ENCODE data around the gene DNAJC16.
A peak's percentile ranks its signal among the peaks of the same experiment; 100 is the strongest.
"Not testable (repeated sequence)": the region's sequence is repeated elsewhere in the genome, so short reads cannot be mapped to it uniquely, and the experiment has no call there.

DNAJC16 gene

GRCh38 chr1:15507278-15507677 lies 19.4 kb upstream of the DNAJC16 start:
- DNase-seq (no peak), ATAC-seq (no peak)

GRCh38 chr1:15508700-15509487 lies 17.8 kb upstream of the DNAJC16 start:
- ATAC-seq (no peak), DNase-seq (no peak)

GRCh38 chr1:15509586-15509985 lies 17.1 kb upstream of the DNAJC16 start:
- ATAC-seq (no peak), DNase-seq (no peak)

GRCh38 chr1:15510611-15511405 lies 15.8 kb upstream of the DNAJC16 start:
- DNase-seq (no peak), ATAC-seq (no peak)

- no peak for ATAC-seq
Measured at GRCh38 chr1:15513192-15513591, 13.5 kb upstream of the DNAJC16 start.

GRCh38 chr1:15513919-15514318 lies 12.7 kb upstream of the DNAJC16 start:
- DNase-seq (no peak), ATAC-seq (no peak)

More at GRCh38 chr1:15513192-15513591, 13.5 kb upstream of the DNAJC16 start:
- DNase-seq = no peak

GRCh38 chr1:15514557-15514956 lies 12.1 kb upstream of the DNAJC16 start:
- not testable (repeated sequence) for ATAC-seq

GRCh38 chr1:15515022-15515663 lies 11.5 kb upstream of the DNAJC16 start:
- DNase-seq (no peak), ATAC-seq (no peak)

More at GRCh38 chr1:15514557-15514956, 12.1 kb upstream of the DNAJC16 start:
- DNase-seq = not testable (repeated sequence)

GRCh38 chr1:15519625-15520024 lies 7.0 kb upstream of the DNAJC16 start:
- DNase-seq (no peak), ATAC-seq (no peak)

GRCh38 chr1:15521206-15521906 lies 5.3 kb upstream of the DNAJC16 start:
- DNase-seq, ATAC-seq: not testable (repeated sequence)

- no peak for ATAC-seq
- DNase-seq = no peak
Measured at GRCh38 chr1:15522551-15522950, 4.1 kb upstream of the DNAJC16 start.

GRCh38 chr1:15523104-15524020 lies 3.3 kb upstream of the DNAJC16 start:
- ATAC-seq (no peak), DNase-seq (no peak)

- DNase-seq (no peak), ATAC-seq (no peak)
Measured at GRCh38 chr1:15524021-15524282, 2.7 kb upstream of the DNAJC16 start, which contains the start of gene CASP9. TSS of gene CASP9 (minus strand) at chr1:15524215. CDS start at chr1:15524200, 15 bp downstream.

- ATAC-seq (peak; percentile 59), DNase-seq (peak; percentile 100)
Measured at GRCh38 chr1:15524283-15525049, 2.2 kb upstream of the DNAJC16 start.

GRCh38 chr1:15525050-15526020 lies 1.3 kb upstream of the DNAJC16 start:
- peak; percentile 16 for DNase-seq
- ATAC-seq = peak; percentile 65

GRCh38 chr1:15526021-15526489 lies 593 bp upstream of the DNAJC16 start:
- ATAC-seq (no peak), DNase-seq (peak; percentile 12)

- DNase-seq (no peak), ATAC-seq (no peak)
Measured at GRCh38 chr1:15531003-15531402, 4.4 kb downstream of the DNAJC16 start.

GRCh38 chr1:15531682-15532081 lies 5.0 kb downstream of the DNAJC16 start:
- DNase-seq = no peak
- ATAC-seq = no peak

- no peak for ATAC-seq
Measured at GRCh38 chr1:15538771-15539170, 12.1 kb downstream of the DNAJC16 start.

More at GRCh38 chr1:15538771-15539170, 12.1 kb downstream of the DNAJC16 start:
- no peak for DNase-seq
